ENCODE data around the gene HBE1.

The HBE1 gene

DNA sequence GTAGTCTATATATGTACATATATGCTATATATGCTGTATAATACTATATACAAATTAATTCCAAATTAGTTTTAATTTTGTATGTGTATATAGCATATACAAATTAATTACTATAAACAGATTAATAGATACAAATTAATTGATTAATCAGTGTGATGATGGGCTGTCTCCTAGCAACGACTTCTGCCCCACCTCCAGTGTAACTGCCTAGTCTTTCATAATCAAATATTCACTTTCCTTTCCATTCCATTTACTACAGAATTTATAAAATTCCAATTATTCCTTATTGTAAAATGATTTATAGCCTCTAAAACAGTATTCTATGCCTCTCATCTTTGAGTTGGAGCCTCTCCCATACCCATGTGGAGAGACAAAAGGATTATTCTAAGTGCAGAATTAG is 36.4 kb downstream of the HBE1 start:
- no peak for DNase-seq (ENCODE audit: low spot score)

- no peak for DNase-seq (ENCODE audit: low spot score)
Observed at GRCh38 chr11:5232821-5233220, 36.9 kb downstream of the HBE1 start.

DNA sequence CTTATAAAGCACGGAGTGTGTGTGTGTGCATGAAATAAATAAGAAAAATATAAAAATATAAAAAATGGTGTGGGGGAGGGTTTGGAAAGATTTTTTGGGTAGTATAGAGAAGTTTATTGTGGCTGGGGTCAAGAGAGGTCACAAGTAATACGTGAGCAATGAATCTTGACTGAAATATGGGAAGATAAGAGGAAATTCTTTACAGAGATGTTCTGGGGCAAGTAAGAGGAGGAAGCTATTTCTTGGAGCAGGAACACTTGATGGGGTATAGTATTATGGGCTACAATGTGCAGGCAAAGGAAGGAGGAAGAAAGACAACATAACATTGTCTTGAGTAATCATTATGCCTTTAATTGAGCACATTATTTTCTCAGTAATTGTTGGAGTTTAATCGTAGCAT is 37.6 kb downstream of the HBE1 start:
- no peak for DNase-seq (ENCODE audit: low spot score)

GRCh38 chr11:5231111-5231510 is 38.6 kb downstream of the HBE1 start:
- no peak for DNase-seq (ENCODE audit: low spot score)

DNA sequence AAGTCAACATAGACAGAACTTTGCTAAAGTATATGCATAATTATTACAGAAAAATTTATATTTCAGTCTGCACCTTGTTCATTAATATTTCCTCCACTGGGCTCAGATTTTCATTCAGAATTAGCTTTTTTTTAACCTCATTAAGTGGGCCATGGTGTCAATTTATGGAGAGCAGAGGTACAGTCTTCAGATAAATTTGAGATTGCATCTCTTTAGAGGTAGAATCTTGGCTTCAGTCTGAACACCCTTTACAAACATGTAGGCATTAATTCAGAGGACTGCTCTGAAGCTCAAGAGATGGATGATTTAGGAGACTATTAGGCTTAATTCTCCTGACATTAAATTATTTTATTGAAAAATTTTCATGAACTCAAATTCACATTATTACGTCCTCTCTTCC is 39.5 kb downstream of the HBE1 start:
- no peak for DNase-seq (ENCODE audit: low spot score)

DNA sequence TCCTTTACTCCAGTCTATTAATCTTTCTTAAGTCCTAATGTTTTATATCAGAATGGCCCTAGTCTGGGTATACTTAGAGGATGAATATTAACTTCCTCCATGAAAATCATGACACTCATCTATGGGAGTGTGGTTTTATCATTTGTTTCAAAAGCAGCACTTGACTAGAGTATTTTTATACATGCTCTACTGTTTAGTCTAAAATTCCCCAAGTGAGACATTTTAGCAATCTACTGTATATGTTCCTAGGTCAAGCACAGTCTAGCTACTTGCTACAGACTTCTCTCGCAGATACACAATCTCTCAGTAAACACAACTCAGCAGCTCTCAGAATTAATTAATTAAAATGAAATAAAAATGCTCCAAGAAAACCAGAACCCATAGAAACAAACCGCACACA is 39.9 kb downstream of the HBE1 start:
- DNase-seq (ENCODE audit: low spot score) = no peak

- DNase-seq (ENCODE audit: low spot score) = no peak
Observed at GRCh38 chr11:5229356-5229755, 40.4 kb downstream of the HBE1 start.

GRCh38 chr11:5228124-5228523 is 41.6 kb downstream of the HBE1 start:
- DNase-seq (ENCODE audit: low spot score) = no peak

- DNase-seq (ENCODE audit: low spot score) = no peak
Observed at GRCh38 chr11:5227681-5228080, 42.1 kb downstream of the HBE1 start.

DNA sequence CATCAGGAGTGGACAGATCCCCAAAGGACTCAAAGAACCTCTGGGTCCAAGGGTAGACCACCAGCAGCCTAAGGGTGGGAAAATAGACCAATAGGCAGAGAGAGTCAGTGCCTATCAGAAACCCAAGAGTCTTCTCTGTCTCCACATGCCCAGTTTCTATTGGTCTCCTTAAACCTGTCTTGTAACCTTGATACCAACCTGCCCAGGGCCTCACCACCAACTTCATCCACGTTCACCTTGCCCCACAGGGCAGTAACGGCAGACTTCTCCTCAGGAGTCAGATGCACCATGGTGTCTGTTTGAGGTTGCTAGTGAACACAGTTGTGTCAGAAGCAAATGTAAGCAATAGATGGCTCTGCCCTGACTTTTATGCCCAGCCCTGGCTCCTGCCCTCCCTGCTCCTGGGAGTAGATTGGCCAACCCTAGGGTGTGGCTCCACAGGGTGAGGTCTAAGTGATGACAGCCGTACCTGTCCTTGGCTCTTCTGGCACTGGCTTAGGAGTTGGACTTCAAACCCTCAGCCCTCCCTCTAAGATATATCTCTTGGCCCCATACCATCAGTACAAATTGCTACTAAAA is 42.9 kb downstream of the HBE1 start, which contains the start of gene HBB:
HBB (minus strand) TSS at position 340 of the 579 bp plus-strand sequence; CDS start at position 290, 50 bp downstream.
- no peak for DNase-seq (ENCODE audit: low spot score)

- no peak for DNase-seq (ENCODE audit: low spot score)
Observed at GRCh38 chr11:5225480-5225871, 44.3 kb downstream of the HBE1 start.

- DNase-seq (ENCODE audit: low spot score) = no peak
Observed at GRCh38 chr11:5224538-5225479, 44.9 kb downstream of the HBE1 start.

DNA sequence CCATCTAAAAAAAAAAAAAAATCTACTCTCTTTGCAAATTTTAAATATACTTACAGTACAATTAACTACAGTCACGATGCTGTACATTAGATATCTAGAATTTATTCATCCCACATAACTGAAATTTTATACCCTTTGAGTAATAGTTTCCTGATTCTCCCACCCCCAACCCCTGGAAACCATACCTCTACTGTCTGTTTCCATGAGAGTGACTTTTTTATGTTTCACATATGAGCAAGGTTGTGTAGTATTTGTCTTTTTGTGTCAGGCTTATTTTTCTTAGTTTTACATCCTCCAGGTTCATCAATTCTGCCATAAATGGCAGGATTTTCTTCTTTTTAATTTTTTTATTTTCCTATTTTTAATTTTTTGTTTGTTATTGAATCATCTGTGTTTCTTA is 46.1 kb downstream of the HBE1 start:
- DNase-seq (ENCODE audit: low spot score) = no peak

DNA sequence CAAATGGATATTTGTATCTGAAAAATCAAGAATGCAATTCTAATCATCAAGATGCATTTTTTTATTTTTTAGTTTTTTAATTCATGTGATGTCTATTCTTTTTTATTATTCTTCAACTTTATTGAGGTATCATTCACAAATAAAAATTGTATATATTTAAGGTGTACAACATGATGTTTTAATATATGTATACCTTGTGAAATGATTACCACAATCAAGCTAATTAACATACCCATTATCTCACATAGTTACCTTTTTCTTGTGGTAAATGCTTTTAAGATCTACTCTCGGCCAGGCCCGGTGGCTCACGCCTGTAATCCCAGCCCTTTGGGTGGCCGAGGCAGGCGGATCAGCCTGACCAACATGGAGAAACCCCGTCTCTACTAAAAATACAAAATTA is 46.6 kb downstream of the HBE1 start:
- DNase-seq (ENCODE audit: low spot score) = no peak

Measured in germinal center (tissue), 1 donor.